Trophoblast cell (in vitro differentiated cells and primary cell): ENCODE results near the gene KCNQ1.

Source experiments
- DNase-seq, 2 donors: peaks; one replicate each; pipeline ENCODE4 v3.0.0-alpha.2; 2016
- H2AFZ ChIP-seq: 2 replicates; pipeline ENCODE4 v1.6.1; 2013; ENCODE audit warnings: low read length, moderate library complexity, mild to moderate bottlenecking; ENCODE audit not compliant: insufficient read depth, poor library complexity
- H2AK5ac ChIP-seq: 2 replicates; pipeline ENCODE4 v1.6.1; 2013; ENCODE audit warnings: mild to moderate bottlenecking, low read length
- H2BK120ac ChIP-seq: 2 replicates; pipeline ENCODE4 v1.6.1; 2013; ENCODE audit warnings: low read length, mild to moderate bottlenecking, moderate library complexity; ENCODE audit not compliant: insufficient read depth, poor library complexity
- H2BK12ac ChIP-seq: 2 replicates; pipeline ENCODE4 v1.6.1; 2013; ENCODE audit warnings: mild to moderate bottlenecking, low read length, moderate library complexity
- H2BK5ac ChIP-seq: 2 replicates; pipeline ENCODE4 v1.6.1; 2013; ENCODE audit warnings: low read length, low read depth, moderate library complexity, mild to moderate bottlenecking; ENCODE audit not compliant: poor library complexity
- H3K14ac ChIP-seq: 2 replicates; pipeline ENCODE4 v1.6.1; 2013; ENCODE audit warnings: mild to moderate bottlenecking, low read length
- H3K18ac ChIP-seq: 2 replicates; pipeline ENCODE4 v1.6.1; 2013; ENCODE audit warnings: mild to moderate bottlenecking, low read length
- H3K23ac ChIP-seq: 2 replicates; pipeline ENCODE4 v1.6.1; 2013; ENCODE audit warnings: low read length
- H3K27ac ChIP-seq: 2 replicates; pipeline ENCODE4 v1.5.1; 2013; ENCODE audit warnings: low read depth, mild to moderate bottlenecking, inconsistent platforms, low read length, moderate library complexity
- H3K27me3 ChIP-seq: 2 replicates; pipeline ENCODE4 v1.6.1; 2013; ENCODE audit warnings: inconsistent platforms, mild to moderate bottlenecking, low read length, moderate library complexity; ENCODE audit not compliant: insufficient read depth
- H3K36me3 ChIP-seq, 2 experiments: 1 replicate in 1 of 2; 2 replicates in 1 of 2; pipeline ENCODE4 v1.6.1; 2013; ENCODE audit warnings: low read length in 2 of 2, mild to moderate bottlenecking in 2 of 2, moderate library complexity in 1 of 2; ENCODE audit not compliant: insufficient read depth in 2 of 2, control insufficient read depth in 1 of 2
- H3K4ac ChIP-seq: 2 replicates; pipeline ENCODE4 v1.6.1; 2013; ENCODE audit warnings: low read depth, mild to moderate bottlenecking, low read length, moderate library complexity
- H3K4me1 ChIP-seq, 2 experiments: 1 replicate in 1 of 2; 2 replicates in 1 of 2; pipeline ENCODE4 v1.6.1; 2013; ENCODE audit warnings: low read length in 2 of 2, mild to moderate bottlenecking in 2 of 2, moderate library complexity in 1 of 2; ENCODE audit not compliant: insufficient read depth in 2 of 2, control insufficient read depth in 1 of 2
- H3K4me2 ChIP-seq: 2 replicates; pipeline ENCODE4 v1.6.1; 2013; ENCODE audit warnings: inconsistent platforms, mild to moderate bottlenecking, low read length, moderate library complexity
- H3K4me3 ChIP-seq: 2 replicates; pipeline ENCODE4 v1.5.1; 2013; ENCODE audit warnings: mild to moderate bottlenecking, low read depth, low read length, inconsistent platforms
- H3K79me1 ChIP-seq: one replicate; pipeline ENCODE4 v1.6.1; 2013; ENCODE audit warnings: low read length
- H3K79me2 ChIP-seq: 2 replicates; pipeline ENCODE4 v1.6.1; 2013; ENCODE audit warnings: low read length, mild to moderate bottlenecking; ENCODE audit not compliant: control insufficient read depth, insufficient read depth, poor library complexity
- H3K9ac ChIP-seq: 2 replicates; pipeline ENCODE4 v1.6.1; 2013; ENCODE audit warnings: mild to moderate bottlenecking, low read length
- H3K9me3 ChIP-seq: 2 replicates; pipeline ENCODE4 v1.6.1; 2013; ENCODE audit warnings: low read depth, mild to moderate bottlenecking, control low read depth, inconsistent platforms, low read length; ENCODE audit not compliant: insufficient read depth
- H4K12ac ChIP-seq: 2 replicates; pipeline ENCODE4 v1.6.1; 2013; ENCODE audit warnings: low read depth, mild to moderate bottlenecking, low read length, moderate library complexity
- H4K8ac ChIP-seq: 2 replicates; pipeline ENCODE4 v1.6.1; 2013; ENCODE audit warnings: low read depth, mild to moderate bottlenecking, low read length, moderate library complexity
- H4K91ac ChIP-seq: one replicate; pipeline ENCODE4 v1.6.1; 2013; ENCODE audit warnings: low read depth, mild to moderate bottlenecking, low read length, moderate library complexity
- WGBS: extraction: QIAGEN DNeasy Blood & Tissue Kit; methylation state at CpG from one replicate; pipeline ENCODE4 v1.1.7; 2013; ENCODE audit warnings: missing lambda C conversion rate; ENCODE audit not compliant: insufficient read length, insufficient coverage; ENCODE audit errors: extremely low coverage; 5-methylcytosine and 5-hydroxymethylcytosine counted together

KCNQ1 gene

GRCh38 chr11:2649848-2650247 is 205.0 kb downstream of the KCNQ1 start:
- no peak overlapping the region for H4K12ac ChIP-seq

GRCh38 chr11:2650343-2650867 is 205.6 kb downstream of the KCNQ1 start:
- Histone ChIP-seq H4K8ac (no peak overlapping the region), H3K27ac (no peak overlapping the region), H3K36me3 (no peaks in the 10 kb centered on the region), H3K79me2 (no peaks in the 10 kb centered on the region), H3K18ac (no peak overlapping the region), H2AFZ (no peak overlapping the region), H2AK5ac (no peak overlapping the region), H3K4me3 (no peak overlapping the region), H3K79me1 (no peaks in the 10 kb centered on the region), H3K27me3 (no peaks in the 10 kb centered on the region), H2BK12ac (no peak overlapping the region), H3K4me2 (no peak overlapping the region), H2BK5ac (no peak overlapping the region), H3K4me1 (peaks cover 10 to 11% of the 10 kb centered on the region in 2 experiments), H2BK120ac (no peak overlapping the region), H4K91ac (no peak overlapping the region), H3K4ac (no peak overlapping the region), H3K14ac (no peak overlapping the region), H3K9ac (no peak overlapping the region), H4K12ac (no peak overlapping the region), H3K23ac (no peak overlapping the region), H3K9me3 (peaks cover 38% of the 10 kb centered on the region)
- peak in 1 of 2 donors; percentile 14 for DNase-seq
- no CpG with 5 or more reads among the region's 2 CpGs for WGBS

More at GRCh38 chr11:2649848-2650247, 205.0 kb downstream of the KCNQ1 start:
- no peak overlapping the region for H3K18ac ChIP-seq
- H3K23ac ChIP-seq: no peak overlapping the region
- H3K9ac ChIP-seq: no peak overlapping the region
- H4K91ac ChIP-seq: no peak overlapping the region
- H3K79me2 ChIP-seq: no peaks in the 10 kb centered on the region
- peaks cover 10 to 11% of the 10 kb centered on the region in 2 experiments for H3K4me1 ChIP-seq
- no peak overlapping the region for H2AK5ac ChIP-seq
- no peak overlapping the region for H4K8ac ChIP-seq
- no peak overlapping the region for H2AFZ ChIP-seq
- H2BK12ac ChIP-seq: no peak overlapping the region
- H3K9me3 ChIP-seq: peaks cover 39% of the 10 kb centered on the region
- no peaks in the 10 kb centered on the region for H3K27me3 ChIP-seq
- H2BK5ac ChIP-seq: no peak overlapping the region
- H3K79me1 ChIP-seq: no peaks in the 10 kb centered on the region
- no peak overlapping the region for H3K4me2 ChIP-seq
- H3K27ac ChIP-seq: no peak overlapping the region
- DNase-seq: peak in 1 of 2 donors; percentile 8
- H3K36me3 ChIP-seq: no peaks in the 10 kb centered on the region
- no CpG with 5 or more reads among the region's 2 CpGs for WGBS
- no peak overlapping the region for H3K14ac ChIP-seq
- no peak overlapping the region for H2BK120ac ChIP-seq
- H3K4me3 ChIP-seq: no peak overlapping the region
- H3K4ac ChIP-seq: no peak overlapping the region

DNA sequence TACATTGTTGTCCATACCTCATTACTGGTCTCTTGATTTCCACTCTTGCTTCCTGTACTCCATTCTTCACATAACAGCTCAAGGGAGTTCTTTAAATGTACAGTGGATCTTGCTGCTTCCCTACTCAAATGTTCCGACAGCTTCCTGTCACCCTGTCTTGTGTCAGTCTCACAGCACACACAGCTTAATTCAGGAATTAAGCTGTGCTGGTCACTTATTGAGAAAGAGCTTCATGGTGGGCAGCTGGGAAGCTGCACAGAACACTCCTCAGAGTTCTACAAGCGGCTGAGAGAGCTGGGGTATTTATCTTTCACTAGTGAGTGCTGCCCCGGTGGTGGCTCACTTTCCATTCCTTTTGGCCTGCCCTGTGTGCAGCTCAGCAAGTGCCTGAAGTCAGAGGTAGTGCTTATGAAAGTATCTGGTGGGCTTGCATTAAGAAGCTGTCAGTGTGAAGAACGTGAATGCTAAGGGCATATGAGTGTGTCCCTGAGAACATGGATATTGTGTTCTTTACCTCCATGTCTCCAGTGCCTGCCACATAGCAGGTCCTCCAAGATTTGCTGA is 206.3 kb downstream of the KCNQ1 start:
- no CpG with 5 or more reads among the region's 4 CpGs for WGBS
- H3K79me2 ChIP-seq: no peaks in the 10 kb centered on the region

DNA sequence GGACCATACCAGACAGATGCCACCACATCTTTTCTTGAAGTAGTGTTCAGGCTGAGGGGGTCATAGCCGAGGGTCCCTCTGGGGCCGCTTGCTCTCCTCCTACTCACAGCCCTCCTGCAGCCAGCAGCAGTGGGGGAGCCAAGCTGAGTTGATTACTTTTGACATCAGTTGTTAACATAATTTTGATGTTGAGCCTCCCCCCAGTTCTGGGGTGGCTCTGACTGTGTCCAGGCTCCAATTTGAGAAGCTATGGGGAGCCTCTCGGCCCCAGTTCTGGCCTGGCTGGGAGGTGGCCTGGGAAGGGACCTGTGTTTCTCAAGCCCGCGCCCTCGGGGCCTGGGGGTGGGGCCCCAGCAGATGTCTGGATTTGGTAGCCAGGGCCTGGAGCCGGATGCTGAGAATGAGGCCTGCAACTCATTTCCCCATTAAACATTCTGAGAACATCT is 207.0 kb downstream of the KCNQ1 start:
- Histone ChIP-seq H3K18ac (no peak overlapping the region), H3K79me2 (no peaks in the 10 kb centered on the region), H3K79me1 (no peaks in the 10 kb centered on the region), H3K4me1 (peaks cover 10 to 11% of the 10 kb centered on the region in 2 experiments), H4K91ac (no peak overlapping the region), H3K27me3 (no peaks in the 10 kb centered on the region), H3K9ac (no peak overlapping the region), H3K23ac (no peak overlapping the region), H3K14ac (no peak overlapping the region), H4K12ac (no peak overlapping the region), H4K8ac (no peak overlapping the region), H2BK5ac (peak overlapping the region; percentile 52), H3K4me2 (no peak overlapping the region), H2BK12ac (peak overlapping the region; percentile 20), H3K4me3 (no peak overlapping the region), H2BK120ac (peak overlapping the region; percentile 20), H3K36me3 (no peaks in the 10 kb centered on the region), H3K27ac (no peak overlapping the region), H3K9me3 (peaks cover 35% of the 10 kb centered on the region), H2AFZ (no peak overlapping the region), H3K4ac (no peak overlapping the region), H2AK5ac (no peak overlapping the region)
- no CpG with 5 or more reads among the region's 7 CpGs for WGBS
- peak in 1 of 2 donors; percentile 25 for DNase-seq

More for the DNA sequence above, 206.3 kb downstream of the KCNQ1 start:
- Histone ChIP-seq H2AFZ (no peak overlapping the region), H3K4me1 (peaks cover 10 to 11% of the 10 kb centered on the region in 2 experiments), H3K27me3 (no peaks in the 10 kb centered on the region), H3K9ac (no peak overlapping the region), H2AK5ac (no peak overlapping the region), H4K8ac (no peak overlapping the region), H2BK120ac (no peak overlapping the region), H2BK12ac (no peak overlapping the region), H2BK5ac (no peak overlapping the region), H3K79me1 (no peaks in the 10 kb centered on the region), H3K18ac (no peak overlapping the region), H3K4me3 (no peak overlapping the region), H3K14ac (no peak overlapping the region), H3K27ac (no peak overlapping the region), H3K4me2 (no peak overlapping the region), H4K12ac (no peak overlapping the region), H3K36me3 (no peaks in the 10 kb centered on the region), H3K23ac (no peak overlapping the region), H4K91ac (no peak overlapping the region), H3K4ac (no peak overlapping the region), H3K9me3 (peaks cover 36% of the 10 kb centered on the region)
- peak in 1 of 2 donors; percentile 9 for DNase-seq
